IMR-90 (cell line): ENCODE data around the gene SEMA5A. TPM values are rescaled to one million over a fixed set of nuclear protein-coding genes. Genes with fewer than 3 reads are reported as not detected.

Experiments
- ATAC-seq: fragments of 200-7000 bp; cut with Tn5 transposase; 2 replicates; pipeline ENCODE4 v1.9.1; 2020; ENCODE audit warnings: low read depth, mild to moderate bottlenecking, moderate library complexity
- BruUV-seq: library from RNA; stranded (reverse); fragments of 400-500 nt; replicated peaks from 2 replicates; lab custom pipeline; 2021; lab: Mats Ljungman, UMichigan
- CTCF ChIA-PET: fragments of 300-600 bp; formaldehyde crosslinking; extraction: SDS; loops from one replicate; lab custom pipeline; 2021; ENCODE audit warnings: antibody characterized with exemption; lab: Yijun Ruan, JAX
- POLR2A ChIA-PET: fragments of 300-600 bp; sonication (Branson Sonifier 250); formaldehyde crosslinking; loops from one replicate; lab custom pipeline; 2022; ENCODE audit warnings: antibody characterized with exemption; ENCODE audit not compliant: unreplicated experiment; lab: Charles Lee
- DNase-seq: peaks from one replicate; pipeline ENCODE4 v3.0.0; 2013
- H2AFZ ChIP-seq: replicated peaks from 2 replicates; pipeline ENCODE3; 2013; ENCODE audit warnings: low read length, mild to moderate bottlenecking; ENCODE audit not compliant: poor library complexity
- H2AK5ac ChIP-seq: 2 replicates; pipeline ENCODE4 v1.6.1; 2013; ENCODE audit warnings: low read depth, low read length, inconsistent platforms
- H2AK9ac ChIP-seq: replicated peaks from 2 replicates; pipeline ENCODE3; 2013; ENCODE audit warnings: mild to moderate bottlenecking, low read depth, low read length, moderate library complexity; ENCODE audit not compliant: poor library complexity
- H2BK120ac ChIP-seq: 2 replicates; pipeline ENCODE4 v1.6.1; 2013; ENCODE audit warnings: low read depth, low read length, inconsistent platforms
- H2BK15ac ChIP-seq: 3 replicates; pipeline ENCODE4 v1.6.1; 2013; ENCODE audit warnings: low read depth, low read length, inconsistent platforms
- H2BK20ac ChIP-seq: 2 replicates; pipeline ENCODE4 v1.6.1; 2013; ENCODE audit warnings: low read depth, mild to moderate bottlenecking, inconsistent platforms, low read length, moderate library complexity
- H2BK5ac ChIP-seq: 2 replicates; pipeline ENCODE4 v1.6.1; 2013; ENCODE audit warnings: mild to moderate bottlenecking, low read depth, low read length, inconsistent platforms; ENCODE audit not compliant: poor library complexity, severe bottlenecking
- H3K14ac ChIP-seq: replicated peaks from 2 replicates; pipeline ENCODE4 v1.6.1; 2013; ENCODE audit warnings: low read depth, low read length, inconsistent platforms
- H3K18ac ChIP-seq: 2 replicates; pipeline ENCODE4 v1.6.1; 2013; ENCODE audit warnings: low read depth, low read length, control low read depth
- H3K23ac ChIP-seq: 2 replicates; pipeline ENCODE4 v1.6.1; 2013; ENCODE audit warnings: low read depth, low read length, inconsistent platforms
- H3K27ac ChIP-seq: 2 replicates; pipeline ENCODE4 v1.5.1; 2013; ENCODE audit warnings: mild to moderate bottlenecking, control low read depth, low read length; ENCODE audit not compliant: insufficient read depth
- H3K27me3 ChIP-seq: 2 replicates; pipeline ENCODE4 v1.6.1; 2013; ENCODE audit warnings: low read length; ENCODE audit not compliant: control insufficient read depth, insufficient read depth
- H3K36me3 ChIP-seq: 2 replicates; pipeline ENCODE4 v1.6.1; 2013; ENCODE audit warnings: low read length, mixed read lengths; ENCODE audit not compliant: control insufficient read depth, insufficient read depth
- H3K4ac ChIP-seq: 2 replicates; pipeline ENCODE4 v1.6.1; 2013; ENCODE audit warnings: low read depth, low read length, inconsistent platforms
- H3K4me1 ChIP-seq: 2 replicates; pipeline ENCODE4 v1.6.1; 2013; ENCODE audit warnings: low read length, mixed read lengths; ENCODE audit not compliant: control insufficient read depth, insufficient read depth
- H3K4me2 ChIP-seq: 2 replicates; pipeline ENCODE4 v1.6.1; 2013; ENCODE audit warnings: low read depth, mild to moderate bottlenecking, control low read depth, low read length, moderate library complexity
- H3K4me3 ChIP-seq: 2 replicates; pipeline ENCODE4 v1.5.1; 2013; ENCODE audit warnings: low read depth, mild to moderate bottlenecking, control low read depth, low read length, moderate library complexity; ENCODE audit not compliant: insufficient read depth
- H3K56ac ChIP-seq: 2 replicates; pipeline ENCODE4 v1.6.1; 2013; ENCODE audit warnings: low read length, inconsistent platforms; ENCODE audit not compliant: insufficient read depth; ENCODE audit errors: extremely low read depth
- H3K79me1 ChIP-seq, 2 experiments: 2 replicates each; pipeline ENCODE4 v1.6.1; 2013; ENCODE audit warnings: low read length in 2 of 2, inconsistent platforms in 1 of 2, low read depth in 1 of 2
- H3K9ac ChIP-seq: 2 replicates; pipeline ENCODE4 v1.6.1; 2013; ENCODE audit warnings: low read depth, low read length, control low read depth
- H3K9me1 ChIP-seq: 2 replicates; pipeline ENCODE4 v1.6.1; 2013; ENCODE audit warnings: low read length, inconsistent platforms; ENCODE audit not compliant: insufficient read depth
- H3K9me3 ChIP-seq: 2 replicates; pipeline ENCODE4 v1.6.1; 2013; ENCODE audit warnings: low read length; ENCODE audit not compliant: control insufficient read depth, insufficient read depth
- H4K20me1 ChIP-seq: 2 replicates; pipeline ENCODE4 v1.6.1; 2013; ENCODE audit warnings: low read length, inconsistent platforms; ENCODE audit not compliant: insufficient read depth
- H4K5ac ChIP-seq: 2 replicates; pipeline ENCODE4 v1.6.1; 2013; ENCODE audit warnings: mild to moderate bottlenecking, low read depth, low read length, control low read depth
- H4K8ac ChIP-seq, 2 experiments: 2 replicates each; pipeline ENCODE4 v1.6.1; 2013; ENCODE audit warnings: low read depth in 2 of 2, low read length in 2 of 2, control low read depth in 1 of 2, inconsistent platforms in 1 of 2
- H4K91ac ChIP-seq: 2 replicates; pipeline ENCODE4 v1.6.1; 2013; ENCODE audit warnings: low read depth, low read length, inconsistent platforms; ENCODE audit not compliant: insufficient read depth
- MXI1 ChIP-seq: IDR thresholded peaks from 2 replicates; pipeline ENCODE4 v1.6.1; 2012; ENCODE audit warnings: low read depth, mild to moderate bottlenecking, low read length, moderate library complexity, borderline replicate concordance
- RCOR1 ChIP-seq: IDR thresholded peaks from 2 replicates; pipeline ENCODE4 v1.6.1; 2012; ENCODE audit warnings: mild to moderate bottlenecking, low read length, improper control_type of control experiment; ENCODE audit not compliant: insufficient replicate concordance
- WGBS, 2 experiments: methylation state at CpG; one replicate each; pipeline versions ENCODE4 v1.1.5 to v1.1.7; 2013; ENCODE audit warnings: missing lambda C conversion rate in 2 of 2; ENCODE audit not compliant: insufficient read length in 1 of 2; ENCODE audit errors: extremely low coverage in 2 of 2; 5-methylcytosine and 5-hydroxymethylcytosine counted together
- dilution Hi-C: fragments of 300-500 bp; cut with HindIII; formaldehyde crosslinking; loops from one replicate; pipeline ENCODE4 v1.14.3; 2018; ENCODE audit warnings: low sequenced_read_pairs; ENCODE audit not compliant: unreplicated experiment
- in situ Hi-C: fragments of 300-500 bp; cut with MboI; formaldehyde crosslinking; loops from 3 replicates; pipeline ENCODE4 v1.14.3; 2019; ENCODE audit warnings: low sequenced_read_pairs, inconsistent platforms, mixed read lengths
- intact Hi-C: fragments of 100-400 bp; cut with micrococcal nuclease; formaldehyde crosslinking; loops from 2 replicates; pipeline ENCODE4 v1.10.0; 2022
- polyA plus RNA-seq, 3 experiments: library from polyadenylated mRNA; depleted of rRNA; stranded (reverse); fragments of >200 nt; gene quantifications; 2 replicates each; pipeline ENCODE4 v1.2.3, GENCODE V29; 2012; ENCODE audit warnings: low replicate concordance in 1 of 3
- total RNA-seq: library from RNA; depleted of rRNA; stranded (reverse); fragments of >200 nt; gene quantifications from 2 replicates; pipeline ENCODE4 v1.2.3, GENCODE V29; 2012

SEMA5A gene
- total and polyA plus RNA-seq, 2 of the 4 experiments (the other 2 are of a cell fraction) = 8.2 to 9.9 TPM

GRCh38 chr5:9294793-9295465 lies 250.9 kb downstream of the SEMA5A start:
- no peak overlapping the region for H3K56ac ChIP-seq
- H3K14ac ChIP-seq = no peak overlapping the region
- peaks cover 0 to 29% of the 10 kb centered on the region in 2 experiments; a peak in 2 of 4 replicates for H3K79me1 ChIP-seq
- no peak overlapping the region for H2BK15ac ChIP-seq
- H3K9me3 ChIP-seq = no peaks in the 10 kb centered on the region
- no peak overlapping the region for H2BK20ac ChIP-seq
- no peak overlapping the region for H3K18ac ChIP-seq
- dilution Hi-C loops (no loop called here), in situ Hi-C loops (no loop called here), intact Hi-C loops (no loop called here)
- H4K5ac ChIP-seq = no peak overlapping the region
- POLR2A ChIA-PET = no interaction called here
- H4K91ac ChIP-seq = no peak overlapping the region
- H2AFZ ChIP-seq = no peak overlapping the region
- TF ChIP-seq MXI1 (no peak), RCOR1 (no peak)
- ATAC-seq (no peak), DNase-seq (no peak)
- no CpG with 5 or more reads among the region's 3 CpGs for WGBS, 2 experiments
- no peak overlapping the region for H2AK5ac ChIP-seq
- no peaks in the 10 kb centered on the region for H4K20me1 ChIP-seq
- H3K4me2 ChIP-seq = no peak overlapping the region
- CTCF ChIA-PET = no interaction called here
- no peak overlapping the region for H2BK5ac ChIP-seq
- no peak overlapping the region for H3K23ac ChIP-seq
- no TSS peak for BruUV-seq
- no peak overlapping the region for H3K4ac ChIP-seq
- H2BK120ac ChIP-seq = no peak overlapping the region
- H2AK9ac ChIP-seq = no peak overlapping the region
- no peaks in the 10 kb centered on the region for H3K27me3 ChIP-seq
- H3K9ac ChIP-seq = no peak overlapping the region
- no peaks in the 10 kb centered on the region for H3K36me3 ChIP-seq
- no peak overlapping the region for H4K8ac ChIP-seq
- no peak overlapping the region for H3K4me3 ChIP-seq
- no peak overlapping the region for H3K27ac ChIP-seq
- H3K4me1 ChIP-seq = no peaks in the 10 kb centered on the region
- H3K9me1 ChIP-seq = peaks cover 15% of the 10 kb centered on the region
